Activated effector memory CD4-positive, alpha-beta T cell treated with Interleukin-2 at 50 U/mL for 16 hours (primary cell): ENCODE data around the gene SPARCL1.
"Not testable (repeated sequence)": the region's sequence is repeated elsewhere in the genome, so short reads cannot be mapped to it uniquely, and the experiment has no call there.

ENCODE experiments used
- DNase-seq: peaks from one replicate; pipeline ENCODE4 v3.0.0-alpha.2; 2020

The SPARCL1 gene

GRCh38 chr4:87433342-87433741 is 95.8 kb downstream of the SPARCL1 start:
- DNase-seq, result no peak

GRCh38 chr4:87430038-87430437 is 99.1 kb downstream of the SPARCL1 start:
- DNase-seq, result no peak

- no peak for DNase-seq
Measured at GRCh38 chr4:87428979-87429378, 100.2 kb downstream of the SPARCL1 start.

GRCh38 chr4:87427518-87427868 is 101.7 kb downstream of the SPARCL1 start:
- DNase-seq, result no peak

GRCh38 chr4:87426865-87427517 is 102.2 kb downstream of the SPARCL1 start:
- no peak for DNase-seq

GRCh38 chr4:87425711-87426110 is 103.5 kb downstream of the SPARCL1 start:
- DNase-seq, result no peak

GRCh38 chr4:87424099-87424543 is 105.1 kb downstream of the SPARCL1 start:
- not testable (repeated sequence) for DNase-seq
